H1 (cell line): ENCODE measurements around the gene IL24. TPM values are rescaled to one million over a fixed set of nuclear protein-coding genes. Genes with fewer than 3 reads are reported as not detected.

Source experiments
- CTCF ChIA-PET: fragments of 300-600 bp; sonication (Branson Sonifier 250); formaldehyde crosslinking; loops from one replicate; lab custom pipeline; 2021; ENCODE audit not compliant: partially characterized antibody; lab: Charles Lee
- POLR2A ChIA-PET: fragments of 300-600 bp; sonication (Branson Sonifier 250); formaldehyde crosslinking; loops from one replicate; lab custom pipeline; 2021; ENCODE audit warnings: inconsistent platforms; ENCODE audit not compliant: partially characterized antibody; lab: Charles Lee
- DNase-seq, 2 experiments: peaks; one replicate each; pipeline versions ENCODE4 v3.0.0 to v3.0.0-alpha.2; 2010 to 2022; ENCODE audit warnings: low spot score in 2 of 2, low read depth in 1 of 2, mixed read lengths in 1 of 2
- FAIRE-seq: peaks from 2 replicates; lab custom pipeline; 2011; peaks lifted over from hg19 to GRCh38; lab: Jason Lieb, UNC
- H2AFZ ChIP-seq: 2 replicates; pipeline ENCODE4 v1.8.1; 2012; ENCODE audit warnings: low read length, inconsistent platforms
- H2AK5ac ChIP-seq: 2 replicates; pipeline ENCODE4 v1.6.1; 2013; ENCODE audit warnings: low read depth, low read length
- H2BK120ac ChIP-seq: replicated peaks from 2 replicates; pipeline ENCODE3; 2013; ENCODE audit warnings: low read depth, low read length, inconsistent platforms
- H2BK12ac ChIP-seq: 2 replicates; pipeline ENCODE4 v1.6.1; 2013; ENCODE audit warnings: low read depth, low read length
- H2BK15ac ChIP-seq: 2 replicates; pipeline ENCODE4 v1.6.1; 2013; ENCODE audit warnings: low read length
- H2BK20ac ChIP-seq: 2 replicates; pipeline ENCODE4 v1.6.1; 2013; ENCODE audit warnings: low read length
- H2BK5ac ChIP-seq: 2 replicates; pipeline ENCODE4 v1.6.1; 2013; ENCODE audit warnings: low read depth, low read length
- H3K14ac ChIP-seq: 2 replicates; pipeline ENCODE4 v1.6.1; 2013; ENCODE audit warnings: inconsistent platforms; ENCODE audit not compliant: insufficient read length
- H3K18ac ChIP-seq: 2 replicates; pipeline ENCODE4 v1.6.1; 2013; ENCODE audit warnings: low read length; ENCODE audit errors: extremely low read depth
- H3K23ac ChIP-seq: 2 replicates; pipeline ENCODE4 v1.6.1; 2013; ENCODE audit warnings: inconsistent platforms; ENCODE audit not compliant: insufficient read length
- H3K23me2 ChIP-seq: 2 replicates; pipeline ENCODE4 v1.6.1; 2013; ENCODE audit warnings: low read depth, low read length
- H3K27ac ChIP-seq: 2 replicates; pipeline ENCODE4 v1.6.1; 2011; ENCODE audit warnings: low read depth, low read length, inconsistent platforms
- H3K27me3 ChIP-seq, 4 experiments: replicated peaks in 1 of 4; 1 replicate in 1 of 4; 2 replicates in 3 of 4; pipeline versions ENCODE4 v1.6.1 to v1.8.1; 2011 to 2013; ENCODE audit warnings: low read length in 3 of 4, mild to moderate bottlenecking in 3 of 4, inconsistent platforms in 2 of 4, mixed read lengths in 2 of 4, moderate library complexity in 1 of 4; ENCODE audit not compliant: control insufficient read depth in 3 of 4, insufficient read depth in 3 of 4; ENCODE audit errors: extremely low read depth in 1 of 4
- H3K36me3 ChIP-seq, 4 experiments: 2 replicates each; pipeline versions ENCODE4 v1.6.1 to v1.8.1; 2011 to 2013; ENCODE audit warnings: mild to moderate bottlenecking in 4 of 4, low read length in 3 of 4, moderate library complexity in 2 of 4, control low read depth in 1 of 4, inconsistent platforms in 1 of 4; ENCODE audit not compliant: insufficient read depth in 4 of 4, control insufficient read depth in 2 of 4
- H3K4ac ChIP-seq: replicated peaks from 2 replicates; pipeline ENCODE3; 2013; ENCODE audit warnings: low read length, low read depth, mixed read lengths, inconsistent platforms; ENCODE audit not compliant: insufficient read length
- H3K4me1 ChIP-seq, 4 experiments: replicated peaks in 1 of 4; 1 replicate in 1 of 4; 2 replicates in 3 of 4; pipeline versions ENCODE4 v1.6.1 to v1.8.1; 2011 to 2013; ENCODE audit warnings: low read length in 3 of 4, inconsistent platforms in 2 of 4, mixed read lengths in 1 of 4; ENCODE audit not compliant: insufficient read depth in 4 of 4, control insufficient read depth in 3 of 4
- H3K4me2 ChIP-seq, 2 experiments: 2 replicates each; pipeline versions ENCODE4 v1.6.1 to v1.8.1; 2011 to 2013; ENCODE audit warnings: low read depth in 2 of 2, low read length in 2 of 2, control low read depth in 1 of 2, inconsistent platforms in 1 of 2, mild to moderate bottlenecking in 1 of 2; ENCODE audit not compliant: insufficient read depth in 1 of 2
- H3K4me3 ChIP-seq, 4 experiments: fragments of 200-600, 300-600 bp in 1 of 4; sonication (generic), shearing (Covaris generic), sonication (Bioruptor Twin) in 1 of 4; 2 replicates each; pipeline versions ENCODE4 v1.5.1 to v1.8.1; 2011 to 2016; ENCODE audit warnings: low read length in 4 of 4, low read depth in 3 of 4, control low read depth in 2 of 4, inconsistent platforms in 2 of 4, mild to moderate bottlenecking in 2 of 4, mixed read lengths in 1 of 4, moderate library complexity in 1 of 4; ENCODE audit not compliant: insufficient read depth in 2 of 4; ENCODE audit errors: extremely low read depth in 1 of 4
- H3K56ac ChIP-seq: replicated peaks from 2 replicates; pipeline ENCODE3; 2013; ENCODE audit warnings: low read depth, mild to moderate bottlenecking, mixed read lengths, low read length, inconsistent platforms; ENCODE audit not compliant: insufficient read length
- H3K79me1 ChIP-seq: 2 replicates; pipeline ENCODE4 v1.6.1; 2013; ENCODE audit warnings: low read depth, low read length, control low read depth
- H3K79me2 ChIP-seq, 2 experiments: 2 replicates each; pipeline versions ENCODE4 v1.6.1 to v1.8.1; 2012 to 2013; ENCODE audit warnings: low read length in 2 of 2, mild to moderate bottlenecking in 2 of 2, inconsistent platforms in 1 of 2; ENCODE audit not compliant: insufficient read depth in 2 of 2, control insufficient read depth in 1 of 2
- H3K9ac ChIP-seq, 4 experiments: replicated peaks in 1 of 4; 1 replicate in 1 of 4; 2 replicates in 3 of 4; pipeline versions ENCODE4 v1.6.1 to v1.8.1; 2011 to 2013; ENCODE audit warnings: low read depth in 3 of 4, low read length in 3 of 4, control low read depth in 2 of 4, mild to moderate bottlenecking in 2 of 4, moderate library complexity in 2 of 4, inconsistent platforms in 1 of 4; ENCODE audit errors: extremely low read depth in 1 of 4
- H3K9me3 ChIP-seq, 2 experiments: 2 replicates each; pipeline versions ENCODE4 v1.6.1 to v1.8.1; 2012 to 2013; ENCODE audit warnings: mild to moderate bottlenecking in 2 of 2, moderate library complexity in 2 of 2, control low read depth in 1 of 2, inconsistent platforms in 1 of 2, low read depth in 1 of 2, low read length in 1 of 2, mixed read lengths in 1 of 2; ENCODE audit not compliant: insufficient read depth in 2 of 2
- H4K20me1 ChIP-seq, 2 experiments: replicated peaks in 1 of 2; 2 replicates each; pipeline versions ENCODE3 to v1.8.1; 2011 to 2013; ENCODE audit warnings: inconsistent platforms in 2 of 2, low read length in 2 of 2, mild to moderate bottlenecking in 1 of 2; ENCODE audit not compliant: insufficient read depth in 2 of 2, control insufficient read depth in 1 of 2
- H4K5ac ChIP-seq: 2 replicates; pipeline ENCODE4 v1.6.1; 2013; ENCODE audit warnings: low read length, low read depth, mixed read lengths, inconsistent platforms; ENCODE audit not compliant: insufficient read length
- H4K8ac ChIP-seq: 2 replicates; pipeline ENCODE4 v1.8.0; 2013; ENCODE audit warnings: mild to moderate bottlenecking, moderate library complexity, low read length, inconsistent platforms; ENCODE audit not compliant: insufficient read depth; ENCODE audit errors: extremely low read depth
- H4K91ac ChIP-seq: replicated peaks from 2 replicates; pipeline ENCODE3; 2013; ENCODE audit warnings: low read length, mixed read lengths, inconsistent platforms; ENCODE audit not compliant: insufficient read length
- CHD1 ChIP-seq: IDR thresholded peaks from 2 replicates; pipeline ENCODE4 v1.6.1; 2012; ENCODE audit warnings: low read depth, low read length, improper control_type of control experiment
- CHD2 ChIP-seq: IDR thresholded peaks from 2 replicates; pipeline ENCODE4 v1.6.1; 2012; ENCODE audit warnings: low read length, improper control_type of control experiment
- EP300 ChIP-seq, 2 experiments: IDR thresholded peaks; 1 replicate in 1 of 2; 2 replicates in 1 of 2; pipeline ENCODE4 v1.6.1; 2011 to 2012; ENCODE audit warnings: low read depth in 2 of 2, low read length in 2 of 2, mild to moderate bottlenecking in 2 of 2, borderline replicate concordance in 1 of 2, inconsistent platforms in 1 of 2, moderate library complexity in 1 of 2
- JUN ChIP-seq: IDR thresholded peaks from 2 replicates; pipeline ENCODE4 v1.6.1; 2011; ENCODE audit warnings: low read depth, mild to moderate bottlenecking, improper control_type of control experiment, low read length
- POLR2A ChIP-seq, 2 experiments: IDR thresholded peaks; 1 replicate in 1 of 2; 2 replicates in 1 of 2; pipeline ENCODE4 v1.6.1; 2011; ENCODE audit warnings: low read depth in 2 of 2, low read length in 2 of 2, mild to moderate bottlenecking in 2 of 2; ENCODE audit errors: control extremely low read depth in 1 of 2
- RAD21 ChIP-seq, 2 experiments: IDR thresholded peaks in 1 of 2; conservative IDR thresholded peaks in 1 of 2; 2 replicates each; pipeline ENCODE4 v1.6.1; 2011; ENCODE audit warnings: low read depth in 2 of 2, low read length in 2 of 2, improper control_type of control experiment in 1 of 2, inconsistent platforms in 1 of 2, mild to moderate bottlenecking in 1 of 2, moderate library complexity in 1 of 2
- SAP30 ChIP-seq: fragments of 300-600 bp; sonication (generic); IDR thresholded peaks from 2 replicates; pipeline ENCODE4 v1.7.1; 2012; ENCODE audit warnings: low read length, moderate library complexity, mild to moderate bottlenecking, inconsistent platforms; ENCODE audit not compliant: insufficient read depth, insufficient replicate concordance
- WGBS, 2 experiments: shearing (Covaris generic) in 1 of 2; methylation state at CpG; one replicate each; pipeline versions ENCODE4 v1.1.6 to v1.1.7; 2013 to 2015; ENCODE audit warnings: low lambda C conversion rate in 2 of 2, mixed read lengths in 2 of 2, inconsistent platforms in 1 of 2, low coverage in 1 of 2, missing lambda C conversion rate in 1 of 2; ENCODE audit not compliant: insufficient replicate concordance in 2 of 2, insufficient coverage in 1 of 2, insufficient read length in 1 of 2; ENCODE audit errors: extremely low coverage in 1 of 2, missing lambda C conversion rate in 1 of 2; 5-methylcytosine and 5-hydroxymethylcytosine counted together
- polyA plus RNA-seq, 7 experiments: library from polyadenylated mRNA; depleted of rRNA in 3 of 7; stranded (reverse) in 5 of 7; unstranded in 2 of 7; fragments of >200 nt in 5 of 7; fragments of 200-250 nt in 2 of 7; gene quantifications; 1 replicate in 5 of 7; 2 replicates in 1 of 7; 4 replicates in 1 of 7; pipeline versions ENCODE4 v1.2.1 to v1.2.3, GENCODE V29; 2011 to 2013; ENCODE audit warnings: missing spikeins in 2 of 7, mixed read lengths in 2 of 7
- total RNA-seq: library from RNA; stranded (reverse); fragmentation: NEBNext Ultra II Directional; extraction: Animal tissue kit (Norgen Biotek cat#: 25700); gene quantifications from 2 replicates; pipeline ENCODE4 v1.2.1, GENCODE V29; 2021

The IL24 gene
- total and polyA plus RNA-seq, 2 of the 8 experiments (the other 6 are each of a cell fraction or from before 2014, with no cell fraction given), result not detected

- Histone ChIP-seq H2AFZ (no peak overlapping the region), H3K9ac (no peak overlapping the region), H4K5ac (no peak overlapping the region), H3K79me2 (no peaks in the 10 kb centered on the region), H2BK15ac (no peak overlapping the region), H3K79me1 (no peaks in the 10 kb centered on the region), H2AK5ac (no peak overlapping the region), H3K27ac (no peak overlapping the region), H3K27me3 (no peaks in the 10 kb centered on the region), H3K56ac (no peak overlapping the region), H3K23me2 (no peaks in the 10 kb centered on the region), H4K20me1 (no peaks in the 10 kb centered on the region), H3K9me3 (no peaks in the 10 kb centered on the region), H4K8ac (no peak overlapping the region), H2BK20ac (no peak overlapping the region), H2BK5ac (no peak overlapping the region), H3K4me2 (no peak overlapping the region), H3K23ac (no peak overlapping the region), H3K18ac (no peak overlapping the region), H3K14ac (no peak overlapping the region), H4K91ac (no peak overlapping the region), H3K4ac (no peak overlapping the region), H2BK12ac (no peak overlapping the region), H2BK120ac (no peak overlapping the region), H3K36me3 (no peaks in the 10 kb centered on the region), H3K4me1 (no peaks in the 10 kb centered on the region), H3K4me3 (no peak overlapping the region)
- ChIA-PET CTCF (interaction anchor here (1.7 to 13.7 kb wide), 3 partner anchors 9 to 40 kb away, joined by 6 to 226 read pairs (median 188); no protein-coding TSS in a partner anchor), POLR2A (no interaction called here)
- FAIRE-seq, result no peak
- no peak for DNase-seq
- TF ChIP-seq POLR2A (IDR thresholded peaks at IDR 0.05; ENCODE audit: control extremely low read depth in 1 of 2, low read depth in 2 of 2, low read length in 2 of 2) (no peak), SAP30 (no peak), CHD1 (no peak), EP300 (IDR thresholded peaks at IDR 0.05; ENCODE audit: borderline replicate concordance in 1 of 2, low read depth in 2 of 2, low read length in 2 of 2) (no peak), CHD2 (no peak), JUN (no peak), RAD21 (IDR thresholded peaks at IDR 0.05 in 1 of 2, conservative IDR thresholded peaks at IDR 0.05 in 1 of 2; ENCODE audit: low read depth in 2 of 2, low read length in 2 of 2) (no peak)
- 89% methylated on average over 9 of the region's 9 CpGs; no CpG with 5 or more reads in 1 of the 2 experiments for WGBS, 2 experiments
Observed at GRCh38 chr1:206939841-206940587, 42.8 kb downstream of the IL24 start.
